ENCODE measurements around the gene LYPD3.

DNA sequence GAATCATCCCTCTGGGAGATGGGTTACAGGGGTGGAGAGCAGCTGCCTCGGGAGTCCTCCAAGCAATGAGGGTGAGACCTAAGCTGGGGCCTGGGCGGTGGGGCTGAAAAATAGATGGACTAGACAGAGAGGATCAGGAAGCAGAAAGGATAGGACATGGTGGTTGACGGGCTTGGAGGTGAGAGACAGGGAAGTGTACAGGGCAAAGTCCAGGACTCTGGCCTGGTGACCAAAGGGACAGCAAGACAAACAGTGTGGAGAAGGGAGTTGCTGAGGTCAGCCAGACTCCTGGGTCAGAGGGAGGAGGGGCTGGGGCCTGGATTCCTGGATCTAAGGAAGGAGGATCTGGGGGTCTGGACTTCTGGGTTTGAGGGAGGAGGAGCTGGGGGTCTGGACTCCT is 33.6 kb upstream of the LYPD3 start:
- TF ChIP-seq POLR2A (IDR thresholded peaks at IDR 0.05): no peak
- TF ChIP-seq, protein P1, sequence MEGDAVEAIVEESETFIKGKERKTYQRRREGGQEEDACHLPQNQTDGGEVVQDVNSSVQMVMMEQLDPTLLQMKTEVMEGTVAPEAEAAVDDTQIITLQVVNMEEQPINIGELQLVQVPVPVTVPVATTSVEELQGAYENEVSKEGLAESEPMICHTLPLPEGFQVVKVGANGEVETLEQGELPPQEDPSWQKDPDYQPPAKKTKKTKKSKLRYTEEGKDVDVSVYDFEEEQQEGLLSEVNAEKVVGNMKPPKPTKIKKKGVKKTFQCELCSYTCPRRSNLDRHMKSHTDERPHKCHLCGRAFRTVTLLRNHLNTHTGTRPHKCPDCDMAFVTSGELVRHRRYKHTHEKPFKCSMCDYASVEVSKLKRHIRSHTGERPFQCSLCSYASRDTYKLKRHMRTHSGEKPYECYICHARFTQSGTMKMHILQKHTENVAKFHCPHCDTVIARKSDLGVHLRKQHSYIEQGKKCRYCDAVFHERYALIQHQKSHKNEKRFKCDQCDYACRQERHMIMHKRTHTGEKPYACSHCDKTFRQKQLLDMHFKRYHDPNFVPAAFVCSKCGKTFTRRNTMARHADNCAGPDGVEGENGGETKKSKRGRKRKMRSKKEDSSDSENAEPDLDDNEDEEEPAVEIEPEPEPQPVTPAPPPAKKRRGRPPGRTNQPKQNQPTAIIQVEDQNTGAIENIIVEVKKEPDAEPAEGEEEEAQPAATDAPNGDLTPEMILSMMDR (IDR thresholded peaks at IDR 0.05): no peak
